SK-N-SH (cell line): Measurements from ENCODE around the gene TOX2. TPM values are rescaled to one million over a fixed set of nuclear protein-coding genes. Genes with fewer than 3 reads are reported as not detected.

Experiments
- CTCF ChIA-PET: fragments of 300-600, 350-600 bp; formaldehyde crosslinking; extraction: SDS; loops from one replicate; lab custom pipeline; 2021; lab: Yijun Ruan, JAX
- POLR2A ChIA-PET: fragments of 350-600 bp; sonication (Branson Sonifier 250); formaldehyde crosslinking; extraction: SDS; loops from one replicate; lab custom pipeline; 2020; ENCODE audit warnings: antibody characterized with exemption, inconsistent platforms; lab: Yijun Ruan, JAX
- DNase-seq: peaks from one replicate; pipeline ENCODE4 v3.0.0; 2012
- H2AFZ ChIP-seq: fragments of 200-600 bp; sonication (generic); 2 replicates; pipeline ENCODE4 v1.8.1; 2016; ENCODE audit warnings: antibody characterized with exemption, mild to moderate bottlenecking, low read depth
- H3F3A ChIP-seq: fragments of 200-600 bp; sonication (generic); replicated peaks from 2 replicates; pipeline ENCODE3; 2016; ENCODE audit warnings: antibody characterized with exemption, mild to moderate bottlenecking; ENCODE audit not compliant: insufficient read depth
- H3K27ac ChIP-seq, 2 experiments: fragments of 200-500 bp in 1 of 2; fragments of 200-600 bp in 1 of 2; sonication (Bioruptor generic) in 1 of 2; sonication (generic), shearing (Covaris generic) in 1 of 2; 2 replicates each; pipeline versions ENCODE4 v1.5.1 to v1.6.1; 2014 to 2016; ENCODE audit warnings: low read depth in 2 of 2, inconsistent platforms in 1 of 2, low read length in 1 of 2, mild to moderate bottlenecking in 1 of 2, mixed read lengths in 1 of 2
- H3K27me3 ChIP-seq: fragments of 200-600 bp; sonication (generic), shearing (Covaris generic); 2 replicates; pipeline ENCODE4 v1.6.1; 2016; ENCODE audit warnings: mixed run types; ENCODE audit not compliant: insufficient read depth
- H3K36me3 ChIP-seq, 2 experiments: fragments of 200-500 bp in 1 of 2; fragments of 200-600 bp in 1 of 2; sonication (Bioruptor generic) in 1 of 2; sonication (generic) in 1 of 2; replicated peaks in 1 of 2; 2 replicates each; pipeline versions ENCODE3 to v1.5.1; 2014 to 2016; ENCODE audit warnings: low read length in 1 of 2, mild to moderate bottlenecking in 1 of 2; ENCODE audit not compliant: insufficient read depth in 2 of 2, control insufficient read depth in 1 of 2
- H3K4me1 ChIP-seq, 2 experiments: fragments of 200-500 bp in 1 of 2; fragments of 200-600 bp in 1 of 2; sonication (Bioruptor generic) in 1 of 2; sonication (generic), shearing (Covaris generic) in 1 of 2; 2 replicates each; pipeline versions ENCODE4 v1.5.1 to v1.6.1; 2014 to 2016; ENCODE audit warnings: low read depth in 1 of 2, low read length in 1 of 2, mixed run types in 1 of 2; ENCODE audit not compliant: insufficient read depth in 2 of 2, control insufficient read depth in 1 of 2
- H3K4me2 ChIP-seq: fragments of 200-600 bp; sonication (generic), shearing (Covaris generic); 2 replicates; pipeline ENCODE4 v1.6.1; 2017; ENCODE audit warnings: mixed run types
- H3K4me3 ChIP-seq, 2 experiments: fragments of 200-500 bp in 1 of 2; fragments of 200-600 bp in 1 of 2; sonication (Bioruptor generic) in 1 of 2; sonication (generic), shearing (Covaris generic) in 1 of 2; 2 replicates each; pipeline versions ENCODE4 v1.5.1 to v1.8.1; 2014 to 2016; ENCODE audit warnings: low read depth in 2 of 2, inconsistent platforms in 1 of 2, low read length in 1 of 2, mild to moderate bottlenecking in 1 of 2, mixed read lengths in 1 of 2, moderate library complexity in 1 of 2
- H3K79me2 ChIP-seq: fragments of 200-600 bp; sonication (generic); 2 replicates; pipeline ENCODE4 v1.8.1; 2017; ENCODE audit warnings: mild to moderate bottlenecking; ENCODE audit not compliant: insufficient read depth
- H3K9ac ChIP-seq: fragments of 200-600 bp; sonication (generic); 2 replicates; pipeline ENCODE4 v1.6.1; 2017; ENCODE audit warnings: mixed run types
- H3K9me2 ChIP-seq: fragments of 200-600 bp; sonication (generic); 2 replicates; pipeline ENCODE4 v1.6.1; 2017; ENCODE audit warnings: mixed run types
- H3K9me3 ChIP-seq: fragments of 200-600 bp; sonication (generic); 2 replicates; pipeline ENCODE4 v1.6.1; 2017; ENCODE audit warnings: mixed run types, mild to moderate bottlenecking, moderate library complexity
- H4K20me1 ChIP-seq: fragments of 200-600 bp; sonication (generic); 2 replicates; pipeline ENCODE4 v1.6.1; 2017; ENCODE audit warnings: mild to moderate bottlenecking, mixed run types; ENCODE audit not compliant: insufficient read depth
- CTCF ChIP-seq: fragments of 200-600 bp; sonication (generic); IDR thresholded peaks from 2 replicates; pipeline ENCODE4 v1.6.1; 2017; ENCODE audit warnings: antibody characterized with exemption, mild to moderate bottlenecking, moderate library complexity
- ELF1 ChIP-seq: IDR thresholded peaks from 2 replicates; pipeline ENCODE4 v1.4.0; 2012
- EZH2phosphoT487 ChIP-seq: fragments of 200-600 bp; sonication (generic); IDR thresholded peaks from 2 replicates; pipeline ENCODE4 v1.6.1; 2017; ENCODE audit warnings: low read depth, mixed run types, mild to moderate bottlenecking, antibody characterized with exemption, moderate library complexity, borderline replicate concordance
- GABPA ChIP-seq: IDR thresholded peaks from 2 replicates; pipeline ENCODE4 v1.4.0; 2012; ENCODE audit warnings: low read depth, mild to moderate bottlenecking
- JUND ChIP-seq: IDR thresholded peaks from 2 replicates; pipeline ENCODE4 v1.4.0; 2012
- MXI1 ChIP-seq: IDR thresholded peaks from 2 replicates; pipeline ENCODE4 v1.6.1; 2012; ENCODE audit warnings: mild to moderate bottlenecking, low read depth, low read length, improper control_type of control experiment
- POLR2AphosphoS5 ChIP-seq: IDR thresholded peaks from 2 replicates; pipeline ENCODE4 v1.6.1; 2012; ENCODE audit warnings: low read depth, low read length
- RAD21 ChIP-seq: IDR thresholded peaks from 2 replicates; pipeline ENCODE4 v1.6.1; 2012; ENCODE audit warnings: mild to moderate bottlenecking, low read length
- REST ChIP-seq: IDR thresholded peaks from 2 replicates; pipeline ENCODE4 v1.6.1; 2012; ENCODE audit warnings: mild to moderate bottlenecking, low read depth, low read length, moderate library complexity
- RFX5 ChIP-seq: IDR thresholded peaks from 2 replicates; pipeline ENCODE4 v1.6.1; 2012; ENCODE audit warnings: mild to moderate bottlenecking, improper control_type of control experiment, low read length
- SIN3A ChIP-seq: IDR thresholded peaks from 2 replicates; pipeline ENCODE4 v1.6.1; 2012; ENCODE audit warnings: low read depth, mild to moderate bottlenecking, low read length, moderate library complexity, borderline replicate concordance
- TEAD4 ChIP-seq: IDR thresholded peaks from 2 replicates; pipeline ENCODE4 v1.4.0; 2012; ENCODE audit warnings: mild to moderate bottlenecking, borderline replicate concordance; ENCODE audit not compliant: insufficient read depth
- USF1 ChIP-seq: IDR thresholded peaks from 2 replicates; pipeline ENCODE4 v1.4.0; 2012; ENCODE audit warnings: low read depth, borderline replicate concordance
- USF2 ChIP-seq: fragments of 150-350 bp; IDR thresholded peaks from 2 replicates; pipeline ENCODE4 v1.6.1; 2017; ENCODE audit warnings: antibody characterized with exemption, low read length, low read depth, borderline replicate concordance
- YY1 ChIP-seq: IDR thresholded peaks from 2 replicates; pipeline ENCODE4 v1.4.0; 2012; ENCODE audit warnings: low read depth, mild to moderate bottlenecking
- WGBS: methylation state at CpG from one replicate; pipeline ENCODE4 v1.1.6; 2017; ENCODE audit warnings: low lambda C conversion rate; 5-methylcytosine and 5-hydroxymethylcytosine counted together
- polyA plus RNA-seq, 3 experiments: library from polyadenylated mRNA; depleted of rRNA; stranded (reverse); fragments of >200 nt; gene quantifications; 2 replicates each; pipeline ENCODE4 v1.2.3, GENCODE V29; 2012
- TF ChIP-seq, protein P1 (sequence below): IDR thresholded peaks from 2 replicates; pipeline ENCODE4 v1.4.0; 2012; ENCODE audit warnings: low read depth

TOX2 gene
- polyA plus RNA-seq, 1 of the 3 experiments (the other 2 are of a cell fraction), result 15.4 TPM

GRCh38 chr20:44115762-44116644 lies 201.4 kb downstream of the TOX2 start (continued):
- TF ChIP-seq, protein P1, sequence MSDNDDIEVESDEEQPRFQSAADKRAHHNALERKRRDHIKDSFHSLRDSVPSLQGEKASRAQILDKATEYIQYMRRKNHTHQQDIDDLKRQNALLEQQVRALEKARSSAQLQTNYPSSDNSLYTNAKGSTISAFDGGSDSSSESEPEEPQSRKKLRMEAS, result no peak
- TF ChIP-seq ELF1, result no peak
- TF ChIP-seq RFX5, result no peak
- TF ChIP-seq REST, result no peak
- TF ChIP-seq SIN3A, result no peak
- TF ChIP-seq EZH2phosphoT487, result no peak
- no peak for TF ChIP-seq RAD21
- no peak for TF ChIP-seq USF2
- TF ChIP-seq TEAD4, result no peak
- no peak for TF ChIP-seq YY1

DNA sequence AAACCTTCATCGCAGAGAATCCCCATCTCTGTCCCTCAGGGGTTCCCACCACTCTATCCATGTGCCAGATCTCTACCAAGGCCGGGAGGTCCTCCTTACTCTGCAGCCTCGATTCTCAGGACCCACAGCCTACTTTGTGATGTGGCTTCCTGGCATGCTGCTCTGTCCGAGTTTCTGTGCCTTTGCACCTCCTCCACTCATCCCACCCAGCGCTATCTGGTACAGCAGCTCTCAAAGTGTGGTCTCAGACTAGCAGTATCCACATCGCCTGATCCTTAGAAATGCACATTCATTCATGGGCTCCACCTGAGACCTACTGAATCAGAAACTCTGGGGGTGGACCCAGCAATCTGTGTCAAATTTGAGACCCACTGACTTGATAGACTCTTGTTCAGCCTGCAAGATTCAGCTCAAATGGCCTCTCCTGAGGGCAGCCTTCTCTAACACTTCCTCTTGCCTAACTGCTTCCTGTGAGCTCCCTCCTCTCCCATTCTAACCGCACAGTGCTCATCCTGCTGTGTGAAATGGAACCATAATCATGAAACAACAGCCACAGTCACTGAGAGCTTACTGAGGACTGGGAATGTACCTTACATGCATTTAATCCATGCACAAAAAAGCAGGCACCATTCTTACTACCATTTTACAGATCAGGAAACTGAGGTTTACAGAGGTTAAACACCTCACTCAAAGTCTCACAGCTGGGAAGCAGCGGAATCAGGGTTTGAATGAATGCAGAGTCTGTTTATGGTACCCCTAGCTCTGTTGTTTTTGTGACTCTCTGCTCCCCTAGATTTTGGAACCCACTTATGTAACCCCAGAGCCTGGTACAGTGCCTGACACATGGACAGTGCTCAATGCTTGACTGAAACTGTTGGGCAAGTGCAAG lies 202.9 kb downstream of the TOX2 start:
- H2AFZ ChIP-seq, result no peak overlapping the region
- H3K9me3 ChIP-seq, result no peaks in the 10 kb centered on the region
- ChIA-PET CTCF (interaction anchor here (0.9 to 23.6 kb wide), 43 partner anchors 10 to 579 kb away, joined by 3 to 618 read pairs (median 6); partner anchors contain the start of genes JPH2 and OSER1), POLR2A (no interaction called here)
- H4K20me1 ChIP-seq, result no peaks in the 10 kb centered on the region
- H3K9ac ChIP-seq, result no peak overlapping the region
- H3F3A ChIP-seq, result no peaks in the 10 kb centered on the region
- no peak overlapping the region for H3K4me2 ChIP-seq
- H3K79me2 ChIP-seq, result no peaks in the 10 kb centered on the region
- no peaks in the 10 kb centered on the region for H3K36me3 ChIP-seq
- no peak overlapping the region for H3K27ac ChIP-seq
- H3K4me1 ChIP-seq, result no peaks in the 10 kb centered on the region
- DNase-seq, result no peak
- H3K4me3 ChIP-seq, result no peak overlapping the region
- H3K27me3 ChIP-seq, result no peaks in the 10 kb centered on the region
- 79% methylated on average over 7 of the region's 8 CpGs for WGBS
- H3K9me2 ChIP-seq, result no peaks in the 10 kb centered on the region
- TF ChIP-seq CTCF (no peak), USF1 (no peak), POLR2AphosphoS5 (no peak), REST (no peak), EZH2phosphoT487 (no peak), JUND (no peak), MXI1 (no peak), TEAD4 (no peak), ELF1 (no peak), GABPA (no peak)
